Activated naive CD4-positive, alpha-beta T cell treated with anti-CD3 and anti-CD28 coated beads for 36 hours (primary cell): Measurements from ENCODE around the gene SLC25A26. TPM values are rescaled to one million over a fixed set of nuclear protein-coding genes. Genes with fewer than 3 reads are reported as not detected.
A peak's percentile ranks its signal among the peaks of the same experiment; 100 is the strongest.
"Not testable (repeated sequence)": the region's sequence is repeated elsewhere in the genome, so short reads cannot be mapped to it uniquely, and the experiment has no call there.

ENCODE experiments used
- CTCF ChIA-PET: fragments of 350-600 bp; sonication (Branson Sonifier 250); formaldehyde crosslinking; loops from one replicate; lab custom pipeline; 2021; ENCODE audit warnings: antibody characterized with exemption; lab: Charles Lee
- DNase-seq: peaks from one replicate; pipeline ENCODE4 v3.0.0-alpha.2; 2020
- H3K27ac Mint-ChIP-seq: one replicate; pipeline ENCODE4 v1.8.0; 2021; ENCODE audit warnings: mild to moderate bottlenecking, mixed read lengths
- H3K27me3 Mint-ChIP-seq: one replicate; pipeline ENCODE4 v1.8.0; 2021; ENCODE audit warnings: low read depth, mixed read lengths
- H3K36me3 Mint-ChIP-seq: one replicate; pipeline ENCODE4 v1.8.0; 2021; ENCODE audit warnings: low read depth, mixed read lengths
- H3K4me1 Mint-ChIP-seq: one replicate; pipeline ENCODE4 v1.8.0; 2021; ENCODE audit warnings: low read depth, mixed read lengths
- H3K4me3 Mint-ChIP-seq: one replicate; pipeline ENCODE4 v1.8.0; 2021; ENCODE audit warnings: mild to moderate bottlenecking, moderate library complexity, mixed read lengths
- H3K9me3 Mint-ChIP-seq: one replicate; pipeline ENCODE4 v1.8.0; 2021; ENCODE audit warnings: mixed read lengths
- intact Hi-C: fragments of 100-400 bp; cut with micrococcal nuclease; formaldehyde crosslinking; loops from one replicate; pipeline ENCODE4 v1.15.1; 2023
- total RNA-seq, 2 experiments: library from RNA; stranded (reverse); gene quantifications; one replicate each; pipeline ENCODE4 v1.2.3, GENCODE V29; 2021

Gene SLC25A26
- total RNA-seq, 2 experiments from 2014 or later: 25.3 to 26.3 TPM

- Mint-ChIP-seq H3K27me3 (peaks cover 27% of the 10 kb centered on the region), H3K9me3 (no peaks in the 10 kb centered on the region), H3K36me3 (no peaks in the 10 kb centered on the region), H3K4me3 (no peak overlapping the region), H3K4me1 (peaks cover 3% of the 10 kb centered on the region), H3K27ac (no peak overlapping the region)
- CTCF ChIA-PET: no interaction called here
- DNase-seq: no peak
- intact Hi-C loops: no loop called here
These were observed 20.7 kb upstream of the SLC25A26 start for GRCh38 chr3:66200147-66200546.

GRCh38 chr3:66200786-66201185, 20.0 kb upstream of the SLC25A26 start:
- no peaks in the 10 kb centered on the region for H3K4me1 Mint-ChIP-seq
- intact Hi-C loops: no loop called here
- no peak overlapping the region for H3K27ac Mint-ChIP-seq
- no peak overlapping the region for H3K4me3 Mint-ChIP-seq
- no peaks in the 10 kb centered on the region for H3K36me3 Mint-ChIP-seq
- no peak for DNase-seq
- no peaks in the 10 kb centered on the region for H3K9me3 Mint-ChIP-seq
- H3K27me3 Mint-ChIP-seq: peaks cover 22% of the 10 kb centered on the region
- CTCF ChIA-PET: no interaction called here

GRCh38 chr3:66203275-66203674, 17.5 kb upstream of the SLC25A26 start:
- intact Hi-C loops: no loop called here
- H3K4me3 Mint-ChIP-seq: no peak overlapping the region
- no peak for DNase-seq
- H3K27me3 Mint-ChIP-seq: peaks cover 16% of the 10 kb centered on the region
- CTCF ChIA-PET: no interaction called here
- H3K4me1 Mint-ChIP-seq: no peaks in the 10 kb centered on the region
- no peak overlapping the region for H3K27ac Mint-ChIP-seq
- H3K36me3 Mint-ChIP-seq: no peaks in the 10 kb centered on the region
- H3K9me3 Mint-ChIP-seq: no peaks in the 10 kb centered on the region

GRCh38 chr3:66206806-66207205, 14.0 kb upstream of the SLC25A26 start:
- peaks cover 6% of the 10 kb centered on the region for H3K27me3 Mint-ChIP-seq
- DNase-seq: no peak
- H3K9me3 Mint-ChIP-seq: no peaks in the 10 kb centered on the region
- H3K36me3 Mint-ChIP-seq: no peaks in the 10 kb centered on the region
- no peak overlapping the region for H3K4me3 Mint-ChIP-seq
- intact Hi-C loops: no loop called here
- no peaks in the 10 kb centered on the region for H3K4me1 Mint-ChIP-seq
- CTCF ChIA-PET: no interaction called here
- no peak overlapping the region for H3K27ac Mint-ChIP-seq

GRCh38 chr3:66208189-66208588, 12.6 kb upstream of the SLC25A26 start:
- H3K27me3 Mint-ChIP-seq: peaks cover 4% of the 10 kb centered on the region
- no peak overlapping the region for H3K4me3 Mint-ChIP-seq
- no peaks in the 10 kb centered on the region for H3K36me3 Mint-ChIP-seq
- no peaks in the 10 kb centered on the region for H3K4me1 Mint-ChIP-seq
- H3K27ac Mint-ChIP-seq: no peak overlapping the region
- CTCF ChIA-PET: interaction anchor here (0.7 kb wide), 1 partner anchor 123 kb away, joined by 4 read pairs; no protein-coding TSS in a partner anchor
- intact Hi-C loops: no loop called here
- no peak for DNase-seq
- no peaks in the 10 kb centered on the region for H3K9me3 Mint-ChIP-seq

GRCh38 chr3:66210687-66211295, 10.0 kb upstream of the SLC25A26 start:
- Mint-ChIP-seq H3K4me1 (no peaks in the 10 kb centered on the region), H3K4me3 (no peak overlapping the region), H3K9me3 (no peaks in the 10 kb centered on the region), H3K27ac (no peak overlapping the region), H3K36me3 (no peaks in the 10 kb centered on the region), H3K27me3 (no peaks in the 10 kb centered on the region)
- intact Hi-C loops: no loop called here
- no peak for DNase-seq
- CTCF ChIA-PET: no interaction called here

GRCh38 chr3:66211779-66212178, 9.0 kb upstream of the SLC25A26 start:
- intact Hi-C loops: no loop called here
- no peaks in the 10 kb centered on the region for H3K27me3 Mint-ChIP-seq
- CTCF ChIA-PET: no interaction called here
- H3K9me3 Mint-ChIP-seq: no peaks in the 10 kb centered on the region
- H3K36me3 Mint-ChIP-seq: no peaks in the 10 kb centered on the region
- no peak for DNase-seq
- no peaks in the 10 kb centered on the region for H3K4me1 Mint-ChIP-seq
- H3K27ac Mint-ChIP-seq: no peak overlapping the region
- H3K4me3 Mint-ChIP-seq: no peak overlapping the region

DNA sequence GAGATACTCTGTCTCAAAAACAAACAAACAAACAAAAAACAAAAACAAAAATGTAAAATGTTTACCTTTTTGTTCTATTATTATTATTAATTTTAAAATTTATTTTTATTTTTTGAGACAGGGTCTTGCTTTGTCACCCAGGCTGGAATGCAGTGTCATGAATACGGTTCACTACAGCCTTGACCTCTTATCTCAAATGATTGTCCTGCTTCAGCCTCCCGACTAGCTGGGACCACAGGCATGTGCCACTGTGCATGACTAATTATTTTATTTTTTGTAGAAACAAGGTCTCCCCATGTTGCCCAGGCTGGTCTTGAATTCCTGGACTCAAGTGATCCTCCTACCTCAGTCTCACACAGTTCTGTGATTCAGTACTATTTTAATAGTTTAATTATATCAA, 5.7 kb upstream of the SLC25A26 start:
- CTCF ChIA-PET: no interaction called here
- no peak for DNase-seq
- Mint-ChIP-seq H3K4me3 (no peak overlapping the region), H3K27ac (no peak overlapping the region), H3K27me3 (no peaks in the 10 kb centered on the region), H3K4me1 (peaks cover 5% of the 10 kb centered on the region), H3K9me3 (no peaks in the 10 kb centered on the region), H3K36me3 (no peaks in the 10 kb centered on the region)
- intact Hi-C loops: no loop called here

DNA sequence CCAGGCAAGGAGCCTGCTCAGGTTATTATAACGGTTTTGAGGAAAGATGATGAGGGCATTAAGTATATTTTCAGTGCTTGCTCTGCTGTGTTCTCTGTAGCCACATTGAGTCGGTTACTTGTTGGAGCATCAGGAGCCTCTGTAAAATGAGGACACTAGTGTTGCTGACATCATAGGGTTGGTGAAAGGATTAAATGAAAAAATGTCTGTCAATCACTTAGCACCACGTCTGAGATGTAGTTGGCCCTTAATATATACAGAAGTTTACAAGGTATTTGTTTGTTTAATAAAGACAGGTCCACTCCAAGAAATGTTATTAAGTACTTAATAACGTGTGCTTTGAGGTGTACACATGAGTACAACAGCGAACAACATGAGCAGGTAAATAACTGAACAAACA, 735 bp upstream of the SLC25A26 start:
- peak overlapping the region; percentile 57 for H3K4me3 Mint-ChIP-seq
- peaks cover 46% of the 10 kb centered on the region for H3K4me1 Mint-ChIP-seq
- no peaks in the 10 kb centered on the region for H3K27me3 Mint-ChIP-seq
- H3K9me3 Mint-ChIP-seq: peaks cover 13% of the 10 kb centered on the region
- CTCF ChIA-PET: interaction anchor here (1.4 kb wide), 1 partner anchor 33 kb away, joined by 3 read pairs; no protein-coding TSS in a partner anchor
- peaks cover 26% of the 10 kb centered on the region for H3K36me3 Mint-ChIP-seq
- intact Hi-C loops: loop anchor here (1.0 to 10.0 kb wide), 8 partner anchors 19 to 1435 kb away; partner anchors contain the start of genes KBTBD8, LRIG1, MAGI1 and SUCLG2
- DNase-seq: no peak
- peak overlapping the region; percentile 50 for H3K27ac Mint-ChIP-seq

DNA sequence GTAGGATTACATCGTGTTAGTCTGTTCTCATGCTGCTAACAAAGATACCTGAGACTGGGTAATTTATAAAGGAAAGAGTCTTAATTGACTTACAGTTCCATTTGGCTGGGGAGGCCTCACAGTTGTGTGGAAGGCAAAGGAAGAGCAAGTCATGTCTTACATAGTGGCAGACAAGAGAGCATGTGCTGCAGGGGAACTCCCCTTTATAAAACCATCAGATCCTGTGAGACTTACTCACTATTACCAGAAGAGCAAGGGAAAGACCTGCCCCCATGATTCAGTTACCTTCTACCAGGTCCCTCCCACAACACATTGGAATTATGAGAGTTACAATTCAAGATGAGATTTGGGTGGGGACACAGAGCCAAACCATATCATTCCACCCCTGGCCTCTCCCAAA, 3.4 kb downstream of the SLC25A26 start:
- Mint-ChIP-seq H3K9me3 (peaks cover 21% of the 10 kb centered on the region), H3K4me3 (no peak overlapping the region), H3K4me1 (peaks cover 75% of the 10 kb centered on the region), H3K27ac (peak overlapping the region; percentile 88), H3K27me3 (no peaks in the 10 kb centered on the region), H3K36me3 (peaks cover 47% of the 10 kb centered on the region)
- intact Hi-C loops: loop anchor here (1.0 to 10.0 kb wide), 8 partner anchors 15 to 1431 kb away; partner anchors contain the start of genes KBTBD8, LRIG1, MAGI1 and SUCLG2
- CTCF ChIA-PET: interaction anchor here (1.2 kb wide), 1 partner anchor 12 kb away, joined by 4 read pairs; no protein-coding TSS in a partner anchor
- peak; percentile 67 for DNase-seq

DNA sequence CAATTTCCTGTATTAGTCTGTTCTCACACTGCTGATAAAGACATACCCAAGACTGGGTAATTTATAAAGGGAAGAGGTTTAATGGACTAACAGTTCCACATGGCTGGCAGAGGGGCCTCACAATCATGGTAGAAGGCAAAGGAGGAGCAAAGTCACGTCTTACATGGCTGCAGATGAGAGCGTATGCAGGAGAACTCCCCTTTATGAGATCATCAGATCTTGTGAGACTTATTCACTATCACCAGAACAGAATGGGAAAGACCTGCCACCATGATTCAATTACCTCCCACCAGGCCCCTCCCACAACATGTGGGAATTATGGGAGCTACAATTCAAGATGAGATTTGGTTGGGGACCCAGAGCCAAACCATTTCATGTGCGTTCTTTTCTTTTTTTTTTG, 5.3 kb downstream of the SLC25A26 start:
- H3K27me3 Mint-ChIP-seq, DNase-seq, H3K4me3 Mint-ChIP-seq: not testable (repeated sequence)
- H3K36me3 Mint-ChIP-seq: peaks cover 55% of the 10 kb centered on the region
- peaks cover 21% of the 10 kb centered on the region for H3K9me3 Mint-ChIP-seq
- intact Hi-C loops: loop anchor here (10.0 kb wide), 2 partner anchors 1139 to 1429 kb away; partner anchors contain the start of gene SUCLG2
- H3K4me1 Mint-ChIP-seq: peaks cover 75% of the 10 kb centered on the region
- H3K27ac Mint-ChIP-seq: peak overlapping the region; percentile 58
- CTCF ChIA-PET: interaction anchor here (0.6 kb wide), 1 partner anchor 254 kb away, joined by 3 read pairs; no protein-coding TSS in a partner anchor

DNA sequence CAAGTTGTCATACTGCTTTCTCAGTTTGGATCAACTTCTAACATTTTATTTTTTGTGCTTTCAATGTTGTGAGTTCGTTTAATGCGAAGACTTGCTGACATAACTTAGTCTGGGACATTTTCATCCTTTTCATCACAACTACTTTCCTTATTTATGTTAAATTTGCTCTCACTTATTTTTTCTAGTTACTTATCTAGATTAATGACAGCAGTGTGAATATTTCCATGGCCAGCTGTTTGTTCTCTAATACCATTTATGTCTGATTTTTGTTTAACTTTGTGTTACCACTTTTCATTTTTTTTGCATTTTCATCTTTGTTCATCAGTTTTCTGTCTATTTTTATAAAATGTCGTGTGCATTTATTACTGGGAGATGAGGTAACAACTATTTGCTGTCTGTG, 6.2 kb downstream of the SLC25A26 start:
- CTCF ChIA-PET: no interaction called here
- H3K27ac Mint-ChIP-seq: no peak overlapping the region
- H3K4me3 Mint-ChIP-seq: no peak overlapping the region
- peaks cover 53% of the 10 kb centered on the region for H3K36me3 Mint-ChIP-seq
- no peaks in the 10 kb centered on the region for H3K27me3 Mint-ChIP-seq
- peaks cover 68% of the 10 kb centered on the region for H3K4me1 Mint-ChIP-seq
- DNase-seq: no peak
- intact Hi-C loops: loop anchor here (10.0 kb wide), 2 partner anchors 1138 to 1428 kb away; partner anchors contain the start of gene SUCLG2
- peaks cover 21% of the 10 kb centered on the region for H3K9me3 Mint-ChIP-seq

DNA sequence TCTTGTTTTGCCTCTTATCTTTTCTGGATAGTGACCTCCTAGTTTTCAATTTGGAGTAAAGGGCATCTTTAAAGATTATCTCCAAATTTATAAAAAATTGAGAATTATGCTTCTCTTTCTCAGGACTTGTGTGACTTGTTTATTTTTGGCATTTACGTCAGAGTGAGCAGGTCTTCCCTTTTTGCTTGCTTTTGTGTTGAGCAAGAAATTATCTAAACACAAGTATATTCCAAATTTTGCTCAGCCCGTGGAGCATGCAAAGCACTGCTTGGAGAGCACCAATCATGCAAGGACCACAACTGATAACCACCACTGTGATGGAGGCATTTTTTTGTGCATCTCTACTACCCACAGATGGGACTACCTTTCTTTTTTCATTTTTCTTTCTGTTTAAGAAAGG, 7.1 kb downstream of the SLC25A26 start:
- peaks cover 56% of the 10 kb centered on the region for H3K36me3 Mint-ChIP-seq
- DNase-seq: no peak
- peaks cover 23% of the 10 kb centered on the region for H3K9me3 Mint-ChIP-seq
- no peak overlapping the region for H3K4me3 Mint-ChIP-seq
- no peaks in the 10 kb centered on the region for H3K27me3 Mint-ChIP-seq
- CTCF ChIA-PET: interaction anchor here (0.6 kb wide), 1 partner anchor 636 kb away, joined by 3 read pairs; no protein-coding TSS in a partner anchor
- peaks cover 61% of the 10 kb centered on the region for H3K4me1 Mint-ChIP-seq
- intact Hi-C loops: loop anchor here (1.0 to 10.0 kb wide), 3 partner anchors 11 to 1427 kb away; partner anchors contain the start of gene SUCLG2
- no peak overlapping the region for H3K27ac Mint-ChIP-seq
